A549 treated with RU486 at 1 μM for 4 hours (cell line): ENCODE data around the gene CYP2C18. TPM values are rescaled to one million over a fixed set of nuclear protein-coding genes. Genes with fewer than 3 reads are reported as not detected.

Source experiments
- total RNA-seq: library from RNA; stranded (reverse); fragments of 200-300 nt; extraction: Qiagen RNA extraction; gene quantifications from 5 replicates; pipeline ENCODE4 v1.2.3, GENCODE V29; 2022; ENCODE audit warnings: low read depth

The CYP2C18 gene
- total RNA-seq, result 0.07 to 0.17 TPM (median 0.16 TPM) in 3 of 5 replicates, not detected in the others

DNA sequence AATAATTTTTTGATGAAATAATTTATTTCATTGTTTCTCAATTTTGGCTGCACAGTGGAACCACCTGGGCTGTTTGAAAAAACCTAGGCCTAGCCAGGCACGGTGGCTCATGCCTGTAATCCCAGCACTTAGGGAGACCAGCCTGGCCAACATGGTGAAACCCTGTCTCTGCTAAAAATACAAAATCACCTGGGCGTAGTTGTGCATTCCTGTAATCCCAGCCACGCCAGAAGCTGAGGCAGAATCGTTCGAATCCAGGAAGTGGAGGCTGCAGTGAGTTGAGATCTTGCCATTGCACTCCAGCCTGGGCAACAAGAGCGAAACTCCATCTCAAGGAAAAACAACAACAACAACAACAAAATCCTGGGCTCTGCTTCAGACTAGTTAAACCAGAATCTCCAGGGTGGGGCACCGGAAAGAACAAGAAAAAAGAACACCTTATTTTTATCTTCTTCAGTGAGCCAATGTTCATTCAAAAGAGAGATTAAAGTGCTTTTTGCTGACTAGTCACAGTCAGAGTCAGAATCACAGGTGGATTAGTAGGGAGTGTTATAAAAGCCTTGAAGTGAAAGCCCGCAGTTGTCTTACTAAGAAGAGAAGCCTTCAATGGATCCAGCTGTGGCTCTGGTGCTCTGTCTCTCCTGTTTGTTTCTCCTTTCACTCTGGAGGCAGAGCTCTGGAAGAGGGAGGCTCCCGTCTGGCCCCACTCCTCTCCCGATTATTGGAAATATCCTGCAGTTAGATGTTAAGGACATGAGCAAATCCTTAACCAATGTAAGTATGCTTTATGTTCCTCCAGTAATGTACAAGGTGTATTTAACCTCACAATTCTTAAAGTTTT is at the start of gene CYP2C18:
TSS of gene CYP2C18 (plus strand) at position 516 of the 841 bp plus-strand sequence. CDS start at position 607, 91 bp downstream.

DNA sequence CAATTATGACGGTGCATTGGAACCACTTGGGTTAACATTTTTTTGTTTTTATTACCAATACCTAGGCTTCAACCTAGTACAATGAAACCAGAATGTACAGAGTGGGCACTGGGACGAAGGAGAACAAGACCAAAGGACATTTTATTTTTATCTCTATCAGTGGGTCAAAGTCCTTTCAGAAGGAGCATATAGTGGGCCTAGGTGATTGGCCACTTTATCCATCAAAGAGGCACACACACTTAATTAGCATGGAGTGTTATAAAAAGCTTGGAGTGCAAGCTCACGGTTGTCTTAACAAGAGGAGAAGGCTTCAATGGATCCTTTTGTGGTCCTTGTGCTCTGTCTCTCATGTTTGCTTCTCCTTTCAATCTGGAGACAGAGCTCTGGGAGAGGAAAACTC is 78.9 kb downstream of the CYP2C18 start, which contains the start of gene CYP2C19:
TSS of gene CYP2C19 (plus strand) at position 289 of the 400 bp plus-strand sequence. CDS start at position 314, 25 bp downstream.

Other genes starting within 250 kb of the CYP2C18 start
- gene HELLS, start 137.9 kb upstream of the CYP2C18 start, total RNA-seq, result 20.9 to 32.7 TPM (median 30.0 TPM) in 5 replicates
- gene CYP2C19, start 79.0 kb downstream of the CYP2C18 start, total RNA-seq, result not detected in 5 replicates